ENCODE results near the gene DNAH9. TPM values are rescaled to one million over a fixed set of nuclear protein-coding genes. Genes with fewer than 3 reads are reported as not detected.

DNAH9 gene
- total and polyA plus RNA-seq, 2 of the 8 experiments (the other 6 are each of a cell fraction or from before 2014, with no cell fraction given) = 0.21 to 0.86 TPM

GRCh38 chr17:11644265-11645212 is 46.3 kb downstream of the DNAH9 start:
- H2AFZ ChIP-seq (ENCODE audit: low read length) = peak overlapping the region; percentile 1; the same call in 1 of the 2 replicates
- H3K79me1 ChIP-seq (ENCODE audit: low read depth, low read length) = no peaks in the 10 kb centered on the region
- 52% methylated on average over 18 of the region's 18 CpGs; no CpG with 5 or more reads in 1 of the 2 experiments for WGBS, 2 experiments (ENCODE audit: extremely low coverage in 1 of 2, insufficient coverage in 1 of 2, insufficient read length in 1 of 2, insufficient replicate concordance in 2 of 2, low coverage in 1 of 2, low lambda C conversion rate in 2 of 2, missing lambda C conversion rate in 1 of 2)
- H2BK20ac ChIP-seq (ENCODE audit: low read length) = no peak overlapping the region
- no peak overlapping the region for H3K18ac ChIP-seq (ENCODE audit: extremely low read depth, low read length)
- no peak overlapping the region for H3K23ac ChIP-seq (ENCODE audit: insufficient read length)
- H2BK15ac ChIP-seq (ENCODE audit: low read length) = no peak overlapping the region
- ChIA-PET CTCF (ENCODE audit: partially characterized antibody) (interaction anchor here (0.6 to 3.7 kb wide), 59 partner anchors 9 to 769 kb away, joined by 3 to 34 read pairs (median 4); no protein-coding TSS in a partner anchor), POLR2A (ENCODE audit: partially characterized antibody) (no interaction called here)
- peak; percentile 92 for FAIRE-seq
- no peak overlapping the region for H2BK12ac ChIP-seq (ENCODE audit: low read depth, low read length)
- no peaks in the 10 kb centered on the region for H4K20me1 ChIP-seq (replicated peaks in 1 of 2; ENCODE audit: control insufficient read depth in 1 of 2, insufficient read depth in 2 of 2, low read length in 2 of 2)
- H2BK120ac ChIP-seq (replicated peaks; ENCODE audit: low read depth, low read length) = no peak overlapping the region
- H4K5ac ChIP-seq (ENCODE audit: insufficient read length, low read depth, low read length) = no peak overlapping the region
- H3K14ac ChIP-seq (ENCODE audit: insufficient read length) = no peak overlapping the region
- H3K4me3 ChIP-seq (ENCODE audit: extremely low read depth in 1 of 4, insufficient read depth in 2 of 4, low read depth in 3 of 4, low read length in 4 of 4) = no peak overlapping the region
- no peak overlapping the region for H2AK5ac ChIP-seq (ENCODE audit: low read depth, low read length)
- no peak overlapping the region for H3K27ac ChIP-seq (ENCODE audit: low read depth, low read length)
- H2BK5ac ChIP-seq (ENCODE audit: low read depth, low read length) = no peak overlapping the region
- H3K9ac ChIP-seq (replicated peaks in 1 of 4; ENCODE audit: extremely low read depth in 1 of 4, low read depth in 3 of 4, low read length in 3 of 4) = no peak overlapping the region
- H3K27me3 ChIP-seq (replicated peaks in 1 of 4; ENCODE audit: control insufficient read depth in 3 of 4, extremely low read depth in 1 of 4, insufficient read depth in 3 of 4, low read length in 3 of 4) = no peaks in the 10 kb centered on the region
- H3K56ac ChIP-seq (replicated peaks; ENCODE audit: insufficient read length, low read depth, low read length) = no peak overlapping the region
- H3K79me2 ChIP-seq (ENCODE audit: control insufficient read depth in 1 of 2, insufficient read depth in 2 of 2, low read length in 2 of 2) = no peaks in the 10 kb centered on the region
- H4K8ac ChIP-seq (ENCODE audit: extremely low read depth, insufficient read depth, low read length) = no peak overlapping the region
- no peak overlapping the region for H3K4ac ChIP-seq (replicated peaks; ENCODE audit: insufficient read length, low read depth, low read length)
- H3K4me2 ChIP-seq (ENCODE audit: insufficient read depth in 1 of 2, low read depth in 2 of 2, low read length in 2 of 2) = no peak overlapping the region
- no peak overlapping the region for H4K91ac ChIP-seq (replicated peaks; ENCODE audit: insufficient read length, low read length)
- no peaks in the 10 kb centered on the region for H3K36me3 ChIP-seq (ENCODE audit: control insufficient read depth in 2 of 4, insufficient read depth in 4 of 4, low read length in 3 of 4)
- H3K4me1 ChIP-seq (replicated peaks in 1 of 4; ENCODE audit: control insufficient read depth in 3 of 4, insufficient read depth in 4 of 4, low read length in 3 of 4) = no peaks in the 10 kb centered on the region
- H3K23me2 ChIP-seq (ENCODE audit: low read depth, low read length) = no peaks in the 10 kb centered on the region
- no peaks in the 10 kb centered on the region for H3K9me3 ChIP-seq (ENCODE audit: insufficient read depth in 2 of 2, low read depth in 1 of 2, low read length in 1 of 2)
- DNase-seq (ENCODE audit: low read depth in 1 of 2, low spot score in 2 of 2) = peak; percentile 25 to 61
- no peak for TF ChIP-seq TAF1 (IDR thresholded peaks at IDR 0.05; ENCODE audit: low read depth, low read length)
- no peak for TF ChIP-seq SIN3A (conservative IDR thresholded peaks at IDR 0.05 in 1 of 2, IDR thresholded peaks at IDR 0.05 in 1 of 2; ENCODE audit: low read depth in 1 of 2, low read length in 2 of 2)
- no peak for TF ChIP-seq CTBP2 (IDR thresholded peaks at IDR 0.05; ENCODE audit: borderline replicate concordance, insufficient read depth, insufficient read length, low read length)
- TF ChIP-seq, protein P1, sequence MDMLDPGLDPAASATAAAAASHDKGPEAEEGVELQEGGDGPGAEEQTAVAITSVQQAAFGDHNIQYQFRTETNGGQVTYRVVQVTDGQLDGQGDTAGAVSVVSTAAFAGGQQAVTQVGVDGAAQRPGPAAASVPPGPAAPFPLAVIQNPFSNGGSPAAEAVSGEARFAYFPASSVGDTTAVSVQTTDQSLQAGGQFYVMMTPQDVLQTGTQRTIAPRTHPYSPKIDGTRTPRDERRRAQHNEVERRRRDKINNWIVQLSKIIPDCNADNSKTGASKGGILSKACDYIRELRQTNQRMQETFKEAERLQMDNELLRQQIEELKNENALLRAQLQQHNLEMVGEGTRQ (IDR thresholded peaks at IDR 0.05; ENCODE audit: low read length) = no peak
- TF ChIP-seq NRF1 (IDR thresholded peaks at IDR 0.05; ENCODE audit: low read depth, low read length) = no peak
- no peak for TF ChIP-seq ASH2L (IDR thresholded peaks at IDR 0.05; ENCODE audit: low read length)
- no peak for TF ChIP-seq CBX8 (IDR thresholded peaks at IDR 0.05; ENCODE audit: borderline replicate concordance, low read depth, low read length)
- TF ChIP-seq KDM4A (IDR thresholded peaks at IDR 0.05; ENCODE audit: low read depth, low read length, severe bottlenecking) = no peak
- peak; percentile 82 to 87 for TF ChIP-seq RAD21 (IDR thresholded peaks at IDR 0.05 in 1 of 2, conservative IDR thresholded peaks at IDR 0.05 in 1 of 2; ENCODE audit: low read depth in 2 of 2, low read length in 2 of 2)
- TF ChIP-seq POLR2AphosphoS5 (IDR thresholded peaks at IDR 0.05; ENCODE audit: low read depth, low read length) = no peak

All from H1 (cell line).